HTERT RPE-1 (cell line): Measurements from ENCODE around the gene EBPL.
"Not testable (repeated sequence)": the region's sequence is repeated elsewhere in the genome, so short reads cannot be mapped to it uniquely, and the experiment has no call there.

Source experiments
- in situ Hi-C: fragments of 300-500 bp; cut with MboI; formaldehyde crosslinking; loops from 4 replicates; pipeline ENCODE4 v1.14.3; 2020; ENCODE audit warnings: low sequenced_read_pairs

EBPL gene

GRCh38 chr13:49690995-49691784 is at the start of gene EBPL:
TSS of gene EBPL (minus strand) at chr13:49691486. CDS start at chr13:49691424, 62 bp downstream.
- in situ Hi-C loops: no loop called here

DNA sequence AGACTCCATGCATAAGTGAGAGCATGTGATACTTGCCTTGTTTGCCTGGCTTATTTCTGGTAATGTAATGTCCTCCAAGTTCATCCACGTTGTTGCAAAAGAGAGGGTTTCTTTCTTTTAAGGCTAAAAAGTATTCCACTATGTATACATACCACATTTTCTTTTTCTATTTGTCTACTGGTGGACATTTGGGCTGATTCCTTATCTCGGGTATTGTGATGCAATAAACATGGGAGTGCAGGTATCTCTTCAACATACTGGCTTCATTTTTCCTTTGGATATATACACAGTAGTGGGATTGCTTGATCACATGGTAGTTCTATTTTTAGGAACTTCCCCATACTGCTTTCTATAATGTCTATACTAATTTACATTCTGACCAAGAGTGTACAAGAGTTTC is 49.6 kb upstream of the EBPL start:
- in situ Hi-C loops: no loop called here

GRCh38 chr13:49739498-49740187 is 48.4 kb upstream of the EBPL start:
- in situ Hi-C loops: no loop called here

GRCh38 chr13:49733181-49733951 is 42.1 kb upstream of the EBPL start:
- in situ Hi-C loops: no loop called here

DNA sequence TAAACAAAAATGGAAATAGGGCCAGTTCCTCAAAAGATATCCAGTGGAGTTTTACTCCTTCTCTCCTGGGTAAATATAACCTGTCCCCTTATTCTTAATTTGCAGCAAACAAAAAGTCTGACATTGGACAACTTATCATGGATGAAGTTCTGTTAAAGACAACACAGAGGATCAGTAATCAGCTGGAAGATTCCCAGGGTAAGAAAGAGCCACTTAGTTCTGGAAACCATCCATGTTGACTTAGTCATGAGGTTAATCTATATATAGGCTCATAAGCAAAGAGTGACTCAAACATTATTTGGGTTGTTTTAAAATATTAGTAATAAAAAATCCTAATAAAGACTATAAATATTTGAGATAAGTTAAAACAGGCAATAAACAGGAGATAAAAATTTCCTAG is 40.5 kb upstream of the EBPL start:
- in situ Hi-C loops: no loop called here

GRCh38 chr13:49716615-49717014 is 25.3 kb upstream of the EBPL start:
- in situ Hi-C loops: no loop called here

DNA sequence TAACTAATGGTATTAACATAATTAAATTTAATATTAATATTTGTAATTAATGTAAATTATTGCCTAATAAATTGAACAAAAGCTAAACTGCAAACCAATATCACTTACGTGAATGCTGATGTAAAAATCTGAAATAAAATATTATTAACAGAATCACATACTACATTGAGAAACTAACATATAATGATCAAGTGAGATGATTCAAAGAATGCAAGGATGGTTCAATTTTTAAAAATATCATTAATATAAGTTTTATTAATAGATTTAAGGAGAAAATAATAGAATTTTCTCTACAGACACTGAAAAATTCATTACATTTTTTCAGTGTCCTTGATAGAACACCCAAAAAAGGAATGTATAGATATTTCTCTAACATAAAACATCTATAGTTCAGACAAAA is 23.5 kb upstream of the EBPL start:
- in situ Hi-C loops: no loop called here

- in situ Hi-C loops: no loop called here
Measured at GRCh38 chr13:49711218-49711863, 20.1 kb upstream of the EBPL start.

- in situ Hi-C loops: not testable (repeated sequence)
Measured at GRCh38 chr13:49704264-49704663, 13.0 kb upstream of the EBPL start.

DNA sequence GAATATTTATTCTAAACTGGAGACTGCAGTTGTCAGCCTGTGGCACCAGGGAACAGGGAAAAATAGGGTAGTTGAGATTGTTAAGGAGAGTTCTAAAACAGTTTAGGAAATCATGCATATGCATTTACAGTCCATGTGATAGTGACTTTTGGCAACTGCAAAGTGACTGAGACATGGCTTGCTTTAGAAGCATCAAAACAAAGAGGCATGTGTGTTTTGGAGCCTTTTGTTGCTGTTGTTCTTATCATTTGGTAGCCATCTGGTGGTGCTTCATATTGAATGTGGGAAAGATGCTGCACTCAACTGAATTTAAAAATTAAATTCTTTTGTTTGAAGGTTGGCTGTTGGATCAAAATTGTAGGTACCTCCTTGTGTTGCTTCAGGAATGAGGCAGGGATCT is 10.2 kb upstream of the EBPL start:
- in situ Hi-C loops: no loop called here

GRCh38 chr13:49697468-49697867 is 6.2 kb upstream of the EBPL start:
- in situ Hi-C loops: no loop called here

DNA sequence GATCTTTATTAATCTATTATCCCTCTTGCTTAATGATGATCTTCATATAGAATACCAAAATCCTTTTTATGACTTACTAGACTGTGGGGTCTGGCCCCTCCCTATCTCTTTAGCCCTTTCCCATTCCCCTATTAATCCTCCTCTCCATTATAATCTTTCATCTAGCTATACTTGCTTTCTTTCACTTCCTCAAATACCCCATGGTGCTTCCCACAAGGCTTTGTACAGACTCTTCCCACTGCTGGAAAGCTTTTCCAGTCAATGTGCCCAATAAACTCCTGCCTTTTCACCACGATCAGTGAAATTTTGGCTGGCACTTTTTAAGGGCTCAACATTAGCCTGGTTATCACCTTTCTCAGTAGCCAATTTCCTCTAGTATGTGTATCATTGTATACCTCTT is 3.2 kb upstream of the EBPL start:
- in situ Hi-C loops: no loop called here

DNA sequence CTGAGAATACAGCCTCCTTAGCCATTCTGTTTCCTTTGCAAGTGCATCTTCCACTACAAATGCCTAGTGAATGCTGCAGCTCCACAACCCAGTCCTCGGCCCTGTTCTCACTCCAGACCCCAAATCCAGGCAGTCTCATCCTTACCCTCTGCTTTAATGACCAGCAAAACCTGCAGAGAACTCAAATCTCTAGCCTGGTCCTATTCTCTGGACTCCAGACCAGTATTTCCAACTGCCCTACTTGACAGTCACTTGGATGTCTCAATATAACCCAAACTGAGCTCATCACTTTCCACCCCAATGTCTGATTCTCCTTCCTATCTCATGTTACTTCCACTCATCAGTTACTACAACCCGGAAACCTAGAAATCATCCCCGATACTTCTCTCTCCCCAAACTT is 2.6 kb upstream of the EBPL start:
- in situ Hi-C loops: no loop called here

GRCh38 chr13:49693191-49693733 is 2.0 kb upstream of the EBPL start:
- in situ Hi-C loops: no loop called here

DNA sequence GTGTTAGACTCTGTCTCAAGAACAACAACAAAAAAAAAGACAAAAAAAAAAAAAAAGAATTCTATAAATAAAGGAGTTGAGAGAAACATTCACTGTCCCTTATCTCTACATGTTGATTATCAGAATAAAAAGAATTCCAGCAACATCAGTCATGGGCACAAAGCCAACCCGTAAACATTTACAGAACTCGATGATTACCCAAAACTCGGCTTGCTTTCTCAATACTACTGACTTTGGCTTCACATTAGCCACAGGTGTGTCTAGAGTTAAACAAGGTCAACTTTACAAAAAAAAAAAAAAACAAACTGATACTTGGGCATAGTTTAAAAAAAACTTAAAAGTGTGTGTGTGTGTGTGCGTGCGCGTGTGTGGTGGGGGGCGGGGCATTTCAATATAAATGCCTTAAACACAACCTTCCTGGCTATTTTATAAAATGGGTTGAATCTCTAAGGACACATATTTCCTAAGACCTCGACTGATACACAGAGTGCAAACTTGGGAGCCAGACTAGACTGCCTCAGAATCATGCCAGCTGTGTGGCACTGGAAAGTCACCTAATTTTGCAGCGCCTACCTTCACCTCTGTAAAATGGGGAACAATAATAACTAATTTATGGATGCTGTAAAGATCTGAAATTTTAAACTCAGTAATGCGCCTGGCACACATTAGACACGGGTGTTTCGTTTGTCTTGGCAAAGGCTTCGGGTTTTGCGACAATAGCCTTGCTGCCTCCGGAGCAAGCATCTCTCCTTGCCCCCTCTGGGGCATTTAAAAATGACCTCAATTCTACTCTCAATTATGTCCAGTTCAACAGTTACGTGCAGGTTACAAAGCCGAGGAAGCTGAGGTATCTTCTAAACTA is 922 bp downstream of the EBPL start:
- in situ Hi-C loops: no loop called here

- in situ Hi-C loops: no loop called here
Measured at GRCh38 chr13:49683489-49683888, 7.8 kb downstream of the EBPL start.

DNA sequence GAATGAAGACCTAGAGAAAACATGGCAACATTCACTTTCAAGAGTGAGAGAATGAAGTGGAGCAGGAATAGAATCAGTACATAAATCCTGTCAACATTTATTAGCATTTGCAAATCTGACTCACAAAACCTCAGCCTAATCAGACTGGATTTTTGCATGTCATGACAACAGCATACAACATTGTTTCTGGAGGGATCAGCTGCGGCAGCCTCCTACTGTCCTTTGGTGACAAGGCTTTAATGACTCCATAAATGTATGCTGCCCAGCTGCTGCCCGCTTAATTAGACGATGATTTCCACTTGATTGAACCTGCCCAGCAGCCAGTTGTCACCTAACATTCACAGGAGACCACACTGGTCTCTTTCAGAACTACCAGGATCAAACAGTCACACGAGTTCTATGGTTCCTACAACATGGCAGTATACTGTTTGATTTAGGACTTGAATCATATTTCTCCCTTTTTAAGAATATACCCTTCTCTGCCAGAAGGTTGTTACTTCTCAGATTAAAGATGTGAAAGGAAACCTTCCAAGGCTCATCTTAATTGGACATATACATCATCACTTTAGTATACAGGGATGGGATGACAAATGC is 9.3 kb downstream of the EBPL start:
- in situ Hi-C loops: no loop called here

DNA sequence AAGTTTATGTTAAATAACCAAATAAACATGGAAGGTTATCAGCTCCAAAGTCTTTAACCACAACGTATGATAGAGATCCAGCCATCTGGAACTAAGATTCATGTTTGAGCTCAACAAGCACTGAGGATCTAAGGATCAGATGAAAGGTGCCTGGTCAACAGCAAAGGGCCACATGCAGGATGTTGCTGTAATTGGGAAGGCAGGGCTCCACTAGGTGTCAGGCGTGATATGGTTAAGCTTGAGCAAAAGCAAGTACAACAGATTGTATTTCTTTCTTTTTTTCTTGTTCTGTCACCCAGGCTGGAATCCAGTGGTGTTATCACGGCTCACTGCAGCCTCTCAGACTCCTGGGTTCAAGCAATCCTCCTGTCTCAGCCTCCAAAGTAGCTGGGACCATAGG is 12.0 kb downstream of the EBPL start:
- in situ Hi-C loops: no loop called here

GRCh38 chr13:49678191-49678914 is 12.9 kb downstream of the EBPL start:
- in situ Hi-C loops: no loop called here
